Smooth muscle cell (in vitro differentiated cells): ENCODE measurements around the gene SEC23IP. TPM values are rescaled to one million over a fixed set of nuclear protein-coding genes. Genes with fewer than 3 reads are reported as not detected.
"Not testable (repeated sequence)": the region's sequence is repeated elsewhere in the genome, so short reads cannot be mapped to it uniquely, and the experiment has no call there.

Source experiments
- DNase-seq: peaks from one replicate; lab custom pipeline; 2025; ENCODE audit not compliant: unreplicated experiment; lab: John Stamatoyannopoulos, UW
- H2AFZ ChIP-seq: fragments of 200-600 bp; sonication (generic); 2 replicates; pipeline ENCODE4 v1.6.0; 2016; ENCODE audit warnings: antibody characterized with exemption, low read depth, mild to moderate bottlenecking
- H3F3A ChIP-seq: fragments of 200-600 bp; sonication (generic); 2 replicates; pipeline ENCODE4 v1.6.0; 2017; ENCODE audit warnings: antibody characterized with exemption, low read depth
- H3K27ac ChIP-seq: fragments of 200-600 bp; sonication (generic); 2 replicates; pipeline ENCODE4 v1.5.1; 2016; ENCODE audit warnings: low read depth, mild to moderate bottlenecking
- H3K27me3 ChIP-seq: fragments of 200-600 bp; sonication (generic); 2 replicates; pipeline ENCODE4 v1.6.1; 2016; ENCODE audit warnings: low read depth, mild to moderate bottlenecking
- H3K36me3 ChIP-seq: fragments of 200-600 bp; sonication (generic); 2 replicates; pipeline ENCODE4 v1.5.1; 2016; ENCODE audit warnings: low read depth
- H3K4me1 ChIP-seq: fragments of 200-600 bp; sonication (generic); 2 replicates; pipeline ENCODE4 v1.5.1; 2016; ENCODE audit warnings: low read depth
- H3K4me2 ChIP-seq: fragments of 200-600 bp; sonication (generic); 2 replicates; pipeline ENCODE4 v1.6.0; 2016; ENCODE audit warnings: mild to moderate bottlenecking
- H3K4me3 ChIP-seq: fragments of 200-600 bp; sonication (generic); 2 replicates; pipeline ENCODE4 v1.5.1; 2016; ENCODE audit warnings: mild to moderate bottlenecking
- H3K79me2 ChIP-seq: fragments of 200-600 bp; sonication (generic); 2 replicates; pipeline ENCODE4 v1.6.0; 2016; ENCODE audit warnings: low read depth, mild to moderate bottlenecking
- H3K9ac ChIP-seq: fragments of 200-600 bp; sonication (generic); 2 replicates; pipeline ENCODE4 v1.6.0; 2016; ENCODE audit warnings: low read depth
- H3K9me3 ChIP-seq: fragments of 200-600 bp; sonication (generic); replicated peaks from 2 replicates; pipeline ENCODE4 v1.5.1; 2016; ENCODE audit warnings: low read depth
- H4K20me1 ChIP-seq: fragments of 200-600 bp; sonication (generic); 2 replicates; pipeline ENCODE4 v1.6.0; 2016; ENCODE audit warnings: low read depth
- CTCF ChIP-seq: fragments of 200-600 bp; sonication (generic); IDR thresholded peaks from 2 replicates; pipeline ENCODE4 v1.5.1; 2017; ENCODE audit warnings: borderline replicate concordance, mild to moderate bottlenecking, antibody characterized with exemption; ENCODE audit not compliant: insufficient read depth, poor library complexity, severe bottlenecking
- WGBS: methylation state at CpG from one replicate; pipeline ENCODE4 v1.1.7; 2016; ENCODE audit warnings: low lambda C conversion rate; 5-methylcytosine and 5-hydroxymethylcytosine counted together
- polyA plus RNA-seq: library from polyadenylated mRNA; unstranded; fragments of >200 nt; fragmentation: Nextera tagmentation; extraction: Ambion mirVana; gene quantifications from 2 replicates; pipeline ENCODE4 v1.2.1, GENCODE V29; 2016
- total RNA-seq: library from RNA; depleted of rRNA; stranded (reverse); fragments of >200 nt; gene quantifications from 2 replicates; pipeline ENCODE4 v1.2.3, GENCODE V29; 2014

SEC23IP gene
- total and polyA plus RNA-seq, 2 experiments from 2014 or later = 35.9 to 49.4 TPM

- Histone ChIP-seq H3K4me1 (peaks cover 24% of the 10 kb centered on the region), H3K4me2 (peak overlapping the region; percentile 100), H3K79me2 (peaks cover 53% of the 10 kb centered on the region), H3K4me3 (peak overlapping the region; percentile 96), H4K20me1 (peaks cover 31% of the 10 kb centered on the region), H3K9ac (peak overlapping the region; percentile 96), H2AFZ (peak overlapping the region; percentile 83), H3K27ac (peak overlapping the region; percentile 49)
- H3K9me3 ChIP-seq, DNase-seq, H3F3A ChIP-seq, H3K27me3 ChIP-seq, H3K36me3 ChIP-seq: not testable (repeated sequence)
- WGBS = 56% methylated on average over 14 of the region's 14 CpGs
Observed at GRCh38 chr10:119891849-119892187, 712 bp upstream of the SEC23IP start.

GRCh38 chr10:119893074-119893473 is 544 bp downstream of the SEC23IP start:
- Histone ChIP-seq H3K27me3 (no peaks in the 10 kb centered on the region), H3K36me3 (no peaks in the 10 kb centered on the region), H3K4me1 (peaks cover 24% of the 10 kb centered on the region), H3K4me3 (peak overlapping the region; percentile 96), H3K9me3 (no peaks in the 10 kb centered on the region), H3K27ac (peak overlapping the region; percentile 74), H3K79me2 (peaks cover 66% of the 10 kb centered on the region), H2AFZ (peak overlapping the region; percentile 83), H3F3A (peaks cover 6% of the 10 kb centered on the region), H4K20me1 (peaks cover 42% of the 10 kb centered on the region), H3K4me2 (peak overlapping the region; percentile 100), H3K9ac (peak overlapping the region; percentile 96)
- DNase-seq = no peak
- no peak for TF ChIP-seq CTCF
- WGBS = 6% methylated on average over 9 of the region's 9 CpGs

- H3K36me3 ChIP-seq = no peaks in the 10 kb centered on the region
- peaks cover 51% of the 10 kb centered on the region for H4K20me1 ChIP-seq
- H3F3A ChIP-seq = peaks cover 6% of the 10 kb centered on the region
- no peaks in the 10 kb centered on the region for H3K27me3 ChIP-seq
- H3K9me3 ChIP-seq = no peaks in the 10 kb centered on the region
- peak overlapping the region; percentile 100 for H3K4me2 ChIP-seq
- peak overlapping the region; percentile 9 for H3K27ac ChIP-seq
- H2AFZ ChIP-seq = no peak overlapping the region
- 99% methylated on average over 3 of the region's 3 CpGs for WGBS
- H3K9ac ChIP-seq = peak overlapping the region; percentile 20
- H3K79me2 ChIP-seq = peaks cover 75% of the 10 kb centered on the region
- peaks cover 24% of the 10 kb centered on the region for H3K4me1 ChIP-seq
- peak overlapping the region; percentile 96 for H3K4me3 ChIP-seq
- DNase-seq = no peak
- TF ChIP-seq CTCF = no peak
Observed at GRCh38 chr10:119893845-119894427, 1.4 kb downstream of the SEC23IP start.

GRCh38 chr10:119896061-119896655 is 3.6 kb downstream of the SEC23IP start:
- H3K4me3 ChIP-seq = no peak overlapping the region

More at GRCh38 chr10:119896061-119896655, 3.6 kb downstream of the SEC23IP start:
- Histone ChIP-seq H3K79me2 (peaks cover 97% of the 10 kb centered on the region), H3K4me2 (peak overlapping the region; percentile 57), H3K9me3 (no peaks in the 10 kb centered on the region), H3K27ac (peak overlapping the region; percentile 47), H3K4me1 (peaks cover 24% of the 10 kb centered on the region), H3F3A (peaks cover 6% of the 10 kb centered on the region), H3K9ac (peak overlapping the region; percentile 9), H4K20me1 (peaks cover 73% of the 10 kb centered on the region), H2AFZ (no peak overlapping the region), H3K27me3 (no peaks in the 10 kb centered on the region), H3K36me3 (no peaks in the 10 kb centered on the region)
- TF ChIP-seq CTCF = no peak
- 70% methylated on average over 4 of the region's 4 CpGs for WGBS
- no peak for DNase-seq
